ENCODE results near the gene ITPR3.

DNA sequence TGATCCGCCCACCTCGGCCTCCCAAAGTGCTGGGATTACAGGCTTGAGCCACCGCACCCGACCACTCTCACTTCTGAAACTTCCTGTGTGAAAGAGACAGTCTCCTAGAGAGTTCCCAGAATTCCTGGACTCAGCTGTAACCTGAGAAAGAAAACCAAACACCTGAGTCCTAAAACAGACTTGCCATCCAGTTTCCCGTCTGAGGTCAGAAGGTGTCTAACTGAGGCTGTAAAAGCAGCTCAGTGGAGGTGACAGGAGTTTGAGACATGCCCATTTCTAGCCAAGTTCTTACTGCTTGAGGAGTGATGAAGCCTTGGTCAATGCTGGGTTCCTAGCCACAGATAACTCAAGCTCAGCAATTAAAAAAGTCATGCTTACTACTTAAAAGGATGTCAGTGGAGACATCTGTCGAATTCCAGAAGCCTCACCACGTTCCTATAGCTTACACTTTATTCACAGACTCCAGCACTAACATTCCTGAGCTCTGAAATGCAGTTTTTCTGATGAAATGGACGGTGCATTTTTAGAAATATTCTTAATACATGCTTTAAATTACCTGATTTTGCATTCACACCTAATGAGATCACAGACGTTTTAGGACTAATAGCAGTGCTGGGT lies 84.3 kb downstream of the ITPR3 start:
- TF ChIP-seq CTCF (optimal IDR thresholded peaks at IDR 0.05 in 1 of 3, IDR thresholded peaks at IDR 0.05 in 1 of 3, conservative IDR thresholded peaks at IDR 0.05 in 1 of 3; ENCODE audit: extremely low read depth in 1 of 3, insufficient read depth in 2 of 3, low read length in 3 of 3) (no peak), EZH2 (IDR thresholded peaks at IDR 0.05; ENCODE audit: low read length) (no peak)

All from keratinocyte (primary cell).